HG02798 (cell line): ENCODE results near the gene OGFRL1.

ENCODE experiments used
- ATAC-seq: cut with Tn5 transposase; IDR thresholded peaks from one replicate; pipeline ENCODE4 v1.9.1; 2021; ENCODE audit warnings: mild to moderate bottlenecking; ENCODE audit not compliant: unreplicated experiment, poor library complexity

OGFRL1 gene

DNA sequence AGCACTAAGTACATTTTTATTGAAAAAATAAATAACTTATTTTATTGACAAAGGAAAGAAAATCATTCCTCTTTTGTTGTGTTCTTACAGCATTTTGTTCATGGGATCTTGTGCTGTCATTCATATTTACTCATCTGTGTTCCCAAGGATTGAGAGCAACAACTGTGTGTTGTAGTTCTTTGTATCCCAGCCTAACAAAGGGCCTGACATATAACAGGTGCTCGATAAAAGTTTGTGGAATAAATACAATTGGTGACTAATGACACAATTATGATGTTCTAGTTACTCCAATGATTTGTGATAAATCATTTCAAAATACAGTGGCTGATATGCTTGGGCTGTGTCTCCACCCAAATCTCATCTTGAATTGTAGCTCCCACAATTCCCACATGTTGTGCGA is 7.9 kb upstream of the OGFRL1 start:
- no peak for ATAC-seq

DNA sequence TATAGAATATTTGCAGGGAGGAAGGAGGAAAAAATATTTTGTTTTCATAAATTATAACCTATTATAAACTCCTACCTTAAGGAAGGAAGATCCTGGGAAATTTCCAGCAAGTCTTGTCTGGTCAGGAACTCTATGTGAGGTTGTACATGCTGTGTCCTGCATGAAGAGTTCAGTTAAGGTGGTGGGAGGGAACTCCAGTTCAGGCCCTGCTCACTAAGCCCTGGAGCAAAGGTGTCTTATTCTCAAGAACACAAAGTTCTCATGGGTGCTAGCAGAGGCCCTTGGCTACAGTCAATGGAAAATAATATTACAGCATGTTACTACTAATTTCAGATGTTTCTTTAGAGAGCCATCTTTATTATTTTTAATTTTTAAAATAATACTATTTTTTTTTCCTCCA is 3.8 kb upstream of the OGFRL1 start:
- no peak for ATAC-seq

DNA sequence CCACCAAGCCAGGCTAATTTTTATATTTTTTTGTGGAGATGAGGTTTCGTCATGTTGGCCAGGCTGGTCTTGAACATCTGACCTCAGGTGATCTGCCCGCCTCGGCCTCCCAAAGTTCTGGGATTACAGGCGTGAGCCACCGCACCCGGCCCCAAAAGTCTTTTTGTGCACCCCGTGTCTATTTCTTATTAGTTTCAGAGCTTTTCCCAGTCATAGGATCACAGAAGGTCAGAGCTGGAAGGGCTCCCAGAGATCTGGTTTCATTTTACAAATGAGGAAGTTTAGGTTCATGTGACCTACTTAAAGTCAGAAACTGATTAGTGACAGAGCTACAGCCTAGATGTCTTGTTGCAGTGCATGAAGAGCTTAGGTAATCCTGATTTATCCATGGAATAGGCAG is 1.6 kb upstream of the OGFRL1 start:
- no peak for ATAC-seq

DNA sequence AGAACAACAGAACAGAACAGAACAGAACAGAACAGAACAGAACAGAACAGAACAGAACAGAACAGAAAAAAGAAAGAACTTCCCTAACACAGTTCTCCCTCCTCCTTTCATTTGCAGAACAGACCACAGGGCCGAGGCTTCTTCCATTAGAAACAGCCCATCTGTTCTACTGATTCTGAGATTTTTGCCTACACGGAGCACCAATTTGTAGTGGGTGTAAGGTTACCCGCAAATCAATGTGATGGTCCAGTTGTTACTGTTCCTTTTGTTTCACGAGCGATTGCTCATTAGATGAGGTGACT is 734 bp upstream of the OGFRL1 start:
- ATAC-seq = no peak

DNA sequence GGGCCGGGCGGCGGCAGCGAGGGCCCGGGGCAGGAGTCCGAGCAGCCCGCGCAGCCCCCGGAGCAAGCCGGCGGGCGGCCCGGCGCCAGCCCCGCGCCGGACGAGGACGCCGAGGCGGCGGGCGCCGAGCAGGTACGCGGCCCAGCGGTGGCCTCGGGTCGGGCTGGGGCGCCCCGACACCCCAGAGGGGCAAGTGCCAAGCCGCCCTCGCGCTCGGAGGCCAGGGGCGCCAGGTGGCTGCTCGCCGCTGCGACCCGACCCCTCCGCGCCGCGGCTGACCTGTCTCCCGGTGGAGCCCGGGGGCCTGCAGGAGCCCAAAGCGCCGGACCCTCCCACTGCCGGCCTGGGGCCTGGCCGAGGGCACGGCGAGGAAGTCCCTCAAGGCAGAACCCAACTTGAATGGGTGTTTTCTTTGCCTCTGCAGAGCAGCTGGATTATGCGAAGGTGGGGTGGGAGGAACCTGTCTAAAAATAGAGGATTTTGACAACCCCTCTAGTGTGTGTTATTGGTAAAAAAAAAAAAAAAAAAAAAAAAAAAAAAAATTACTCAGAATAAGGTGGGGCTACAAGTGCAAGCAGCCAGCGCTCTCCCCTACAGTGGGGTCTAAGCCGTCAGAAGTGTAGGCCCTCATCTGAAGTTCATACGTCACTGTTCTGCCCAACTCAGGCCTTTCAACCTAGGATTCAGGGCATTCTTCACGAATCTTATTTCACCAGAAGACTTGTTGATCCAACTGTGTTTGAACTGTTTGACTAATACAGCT is 609 bp downstream of the OGFRL1 start:
- ATAC-seq = peak; percentile 38

DNA sequence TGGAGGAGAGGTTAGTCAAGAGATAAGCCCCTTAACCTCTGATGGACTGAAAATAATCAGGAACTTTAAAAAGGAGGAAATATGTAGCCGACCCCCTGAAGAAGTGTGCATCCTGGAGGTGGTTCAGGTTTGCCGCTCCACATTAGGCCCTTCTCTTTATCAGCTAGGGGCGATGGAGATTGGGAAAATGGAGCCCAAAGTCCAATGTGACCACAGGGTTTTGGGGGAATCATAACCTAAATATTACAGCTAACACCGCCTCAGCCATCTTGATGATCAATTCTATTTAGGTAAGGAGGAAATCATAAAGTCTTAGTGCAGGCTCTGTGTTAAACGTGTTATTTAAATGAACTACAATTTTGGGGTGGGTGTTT is 1.2 kb downstream of the OGFRL1 start:
- ATAC-seq = no peak

DNA sequence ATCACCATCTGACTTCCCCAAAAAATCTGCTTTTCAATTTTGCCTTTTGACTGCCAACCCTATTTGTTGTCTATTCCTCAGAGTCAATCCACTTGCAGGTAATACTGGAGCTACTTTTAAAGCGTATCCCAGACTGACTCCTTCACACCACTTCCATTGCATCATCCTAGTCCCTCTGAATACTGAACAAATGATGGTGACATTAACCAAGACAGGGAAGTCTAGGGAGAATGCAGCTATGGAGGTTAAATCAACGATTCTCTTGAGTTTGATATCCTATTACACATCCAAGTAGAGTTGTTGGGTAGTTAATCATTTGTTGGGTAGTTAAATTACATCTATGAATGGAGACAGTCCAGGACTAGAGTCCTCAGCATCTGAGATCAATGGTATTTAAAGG is 2.0 kb downstream of the OGFRL1 start:
- ATAC-seq = no peak

DNA sequence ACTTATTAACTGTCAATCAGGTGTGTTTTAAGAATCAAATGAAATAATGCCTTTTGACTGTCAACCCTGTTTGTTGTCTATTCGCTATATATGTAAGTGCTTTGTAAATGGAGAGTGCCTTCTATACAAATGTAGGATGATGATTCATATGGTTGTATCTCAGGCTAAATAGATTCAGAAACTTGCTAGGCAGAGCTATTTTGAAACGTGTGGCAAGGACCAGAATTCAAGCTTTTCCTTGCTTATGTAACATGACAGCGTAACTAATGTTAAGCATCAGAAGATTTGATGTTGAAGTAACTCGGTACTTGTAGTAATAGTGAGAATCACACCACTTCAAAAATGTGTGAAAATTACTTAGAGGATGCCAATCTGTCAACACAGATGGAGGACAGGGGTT is 3.4 kb downstream of the OGFRL1 start:
- ATAC-seq = no peak

DNA sequence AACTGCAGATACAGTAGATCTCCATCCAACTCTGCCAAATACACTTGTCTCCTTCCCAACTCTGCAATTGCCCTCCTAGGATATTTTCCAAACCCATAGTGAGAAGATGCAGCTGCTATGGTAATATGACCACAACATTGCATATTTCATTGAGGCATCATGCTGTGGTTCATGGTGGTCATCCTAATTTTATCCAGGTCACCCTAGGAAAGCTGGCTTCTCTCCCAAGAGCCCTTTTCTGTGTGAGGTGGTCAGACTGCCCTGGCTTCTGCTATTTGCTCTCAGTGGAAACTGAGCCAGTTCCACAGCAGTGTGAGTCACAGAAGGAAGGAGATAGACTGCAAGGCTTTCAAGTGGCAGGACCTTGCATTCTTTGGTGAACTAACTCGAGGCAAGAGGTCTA is 5.5 kb downstream of the OGFRL1 start:
- no peak for ATAC-seq

DNA sequence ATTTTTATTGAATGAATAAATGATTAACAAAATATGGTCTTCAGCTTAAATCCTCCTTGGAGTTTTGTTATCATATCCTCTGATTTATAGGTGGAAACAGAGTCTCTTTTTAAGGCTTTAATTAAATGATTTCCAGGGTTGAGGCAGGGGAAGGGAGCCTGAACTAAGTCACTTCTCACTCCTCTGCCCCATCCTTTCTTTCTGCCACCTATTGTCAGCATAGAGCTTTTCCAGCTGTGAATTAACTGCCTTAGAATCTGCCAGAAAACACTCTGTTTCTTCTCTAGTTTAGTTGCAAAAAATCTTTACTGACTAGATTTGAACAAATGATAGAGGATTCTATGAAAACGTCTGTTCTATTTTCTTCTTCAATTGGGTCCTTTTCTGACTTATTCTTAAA is 9.8 kb downstream of the OGFRL1 start:
- ATAC-seq = no peak

DNA sequence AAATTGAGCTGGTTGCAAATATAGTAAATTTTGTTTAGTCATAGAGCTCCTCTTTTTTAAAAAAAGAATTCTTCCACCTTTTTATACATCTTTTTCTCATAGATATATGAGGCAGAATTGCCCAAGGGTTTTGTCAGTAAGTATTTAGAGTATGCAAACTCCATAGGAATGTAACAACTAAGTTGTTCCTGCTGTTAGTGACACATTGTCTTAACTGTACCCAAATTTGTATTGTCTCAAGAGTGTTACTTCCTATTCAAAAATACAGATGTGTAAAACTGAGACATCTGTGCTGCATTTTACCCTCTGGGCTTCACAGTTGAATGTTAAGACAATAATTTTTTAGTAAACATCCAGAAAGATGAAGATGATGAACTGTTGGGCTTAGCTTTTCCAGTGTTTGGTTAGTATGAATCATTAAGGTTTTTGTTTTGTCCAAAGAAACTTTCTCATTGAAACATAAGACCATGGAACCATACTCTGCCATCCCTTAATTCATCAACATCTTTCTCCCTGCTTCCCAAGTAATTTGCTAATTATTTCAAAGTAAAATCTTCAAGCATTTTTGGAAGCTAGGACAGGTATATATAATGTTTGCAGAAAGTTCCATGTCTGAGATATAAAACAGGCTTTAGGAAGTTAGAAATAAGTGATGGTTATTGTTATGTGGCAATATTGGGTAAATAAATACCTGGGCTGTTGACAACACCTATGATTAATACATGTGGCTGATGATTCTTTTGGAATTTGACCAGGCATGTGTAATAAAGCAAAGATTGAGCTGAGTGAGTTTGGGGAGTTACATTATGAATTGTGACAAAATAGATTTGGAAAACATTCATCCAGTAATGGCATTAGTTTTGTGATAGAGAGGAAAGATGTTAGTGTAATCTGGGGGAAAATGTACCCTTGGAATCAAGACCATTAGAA is 11.2 kb downstream of the OGFRL1 start:
- ATAC-seq = no peak

DNA sequence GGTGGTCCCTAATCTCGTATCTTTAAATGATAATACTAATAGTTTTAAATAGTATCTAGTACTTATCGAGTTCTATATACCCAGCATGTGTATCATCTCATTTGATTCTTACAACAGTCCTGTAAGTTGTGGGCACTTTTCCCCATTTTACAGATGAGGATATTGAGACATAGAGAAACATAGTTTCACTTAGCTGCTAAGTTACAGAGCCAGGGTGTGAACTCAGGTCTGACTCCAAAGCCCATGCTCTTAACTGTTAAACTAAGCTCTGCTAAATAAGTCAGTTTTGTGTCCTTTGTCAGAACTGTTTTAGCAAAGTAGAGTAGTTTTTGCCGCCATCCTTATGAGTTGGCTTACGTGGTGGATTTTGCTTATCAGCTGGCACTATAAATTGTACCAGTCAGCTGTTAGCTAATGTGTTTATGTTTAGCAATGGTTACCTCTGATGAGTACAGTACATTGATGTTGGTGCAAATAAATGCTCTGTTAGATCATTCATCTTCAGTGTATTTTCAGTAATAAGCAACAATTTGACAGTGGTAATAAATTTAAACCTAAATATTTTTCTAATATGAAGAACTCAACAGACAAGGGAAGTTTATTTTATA is 12.1 kb downstream of the OGFRL1 start:
- ATAC-seq = no peak

DNA sequence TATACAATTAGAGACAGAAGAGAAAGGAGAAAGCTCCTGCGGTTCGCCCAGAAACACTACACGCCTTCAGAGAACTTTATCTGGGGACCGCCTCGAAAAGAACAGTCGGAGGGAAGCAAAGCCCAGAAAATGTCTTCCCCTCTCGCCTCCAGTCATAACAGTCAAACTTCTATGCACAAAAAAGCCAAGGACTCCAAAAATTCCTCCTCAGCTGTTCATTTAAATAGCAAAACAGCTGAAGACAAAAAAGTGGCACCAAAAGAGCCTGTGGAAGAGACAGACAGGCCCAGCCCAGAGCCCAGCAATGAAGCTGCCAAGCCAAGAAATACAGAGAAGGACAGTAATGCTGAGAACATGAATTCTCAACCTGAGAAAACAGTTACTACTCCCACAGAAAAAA is 12.9 kb downstream of the OGFRL1 start:
- no peak for ATAC-seq

DNA sequence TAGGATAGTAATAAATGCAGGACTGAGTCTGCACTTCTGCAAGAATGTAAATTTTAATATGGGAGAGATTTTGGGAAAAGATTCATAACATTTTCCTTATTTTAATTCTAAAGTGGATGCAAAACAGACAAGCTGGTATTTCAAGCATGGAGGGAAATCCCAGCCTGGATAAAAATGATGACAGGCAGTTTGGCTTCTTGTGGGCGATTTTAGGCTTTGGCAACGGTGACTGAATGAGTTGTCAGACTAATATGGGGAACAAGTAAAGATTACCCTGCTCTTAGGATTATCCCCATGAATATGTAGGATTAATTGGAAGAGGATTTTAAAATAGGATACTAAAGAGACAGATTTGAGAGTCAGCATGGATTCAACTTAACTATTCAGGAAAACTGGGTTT is 21.0 kb downstream of the OGFRL1 start:
- ATAC-seq = no peak

DNA sequence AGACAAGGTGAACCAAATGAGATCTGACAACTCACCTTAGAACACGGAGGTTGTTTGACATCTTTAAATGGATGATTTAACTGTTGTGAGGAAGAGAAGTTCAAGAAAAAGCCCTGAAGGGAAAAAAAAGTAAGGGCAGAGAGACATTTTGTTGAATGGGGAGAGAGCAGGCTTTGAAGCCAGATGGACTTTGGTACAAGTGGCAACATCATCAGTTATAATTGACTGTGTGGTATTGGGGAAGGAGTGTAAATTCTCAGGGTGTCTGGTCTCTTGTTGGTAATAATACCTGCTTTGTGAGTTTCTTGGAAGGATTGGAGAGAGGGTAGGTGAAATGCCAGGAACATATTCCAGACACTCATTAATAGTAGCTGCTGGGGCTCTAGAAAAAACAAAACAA is 21.6 kb downstream of the OGFRL1 start:
- no peak for ATAC-seq

DNA sequence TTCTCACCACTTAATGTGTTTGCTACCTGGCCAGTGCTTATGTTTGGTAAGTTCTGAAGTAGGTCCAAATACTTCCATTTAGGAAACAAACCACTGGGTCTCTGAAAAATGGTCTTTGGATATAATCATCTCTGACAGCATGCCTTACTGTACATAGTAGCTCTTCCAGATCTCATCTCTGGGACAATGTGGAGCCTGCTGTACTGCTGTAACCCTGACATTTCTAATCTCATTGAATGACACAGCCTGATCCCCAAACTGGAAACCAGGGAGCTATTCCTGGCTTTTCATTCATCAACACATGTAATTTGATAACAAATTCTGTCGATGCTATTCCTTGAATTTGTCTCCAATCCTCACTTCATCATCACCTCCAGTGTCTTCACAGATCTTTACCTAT is 23.5 kb downstream of the OGFRL1 start:
- ATAC-seq = no peak

DNA sequence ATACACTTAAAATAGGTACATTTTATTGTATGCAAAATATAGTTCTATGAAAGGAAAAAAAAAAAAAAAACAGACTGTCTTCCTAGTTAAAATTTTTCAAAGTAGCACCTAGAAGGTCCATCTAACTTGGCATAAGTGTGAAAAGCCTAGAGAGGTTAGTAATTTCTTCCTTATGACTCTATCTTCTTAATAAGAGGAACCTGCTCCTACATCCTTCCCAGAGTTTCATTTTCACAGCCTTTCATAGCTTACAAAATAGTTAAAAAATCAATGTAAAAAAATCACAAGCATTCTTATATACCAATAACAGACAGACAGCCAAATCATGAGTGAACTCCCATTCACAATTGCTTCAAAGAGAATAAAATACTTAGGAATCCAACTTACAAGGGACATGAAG is 28.8 kb downstream of the OGFRL1 start:
- no peak for ATAC-seq

DNA sequence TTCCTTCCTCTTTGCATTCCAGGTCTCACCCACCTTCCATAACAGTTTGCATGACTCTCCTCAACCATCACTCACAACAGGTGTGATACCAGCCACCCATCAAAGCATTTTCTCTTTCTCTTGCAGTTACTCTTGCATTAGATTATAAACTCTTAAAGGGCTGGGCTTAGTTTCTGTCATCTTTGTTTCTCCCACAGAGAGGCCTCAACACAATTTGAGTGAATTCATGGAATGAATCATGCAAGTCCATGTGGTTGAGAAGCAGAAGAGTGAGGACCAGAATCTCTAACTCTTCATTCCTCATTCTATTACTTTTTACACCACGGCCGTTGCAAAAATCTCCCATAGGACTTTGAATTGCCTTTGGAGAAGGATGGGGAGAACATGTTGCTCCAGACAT is 31.4 kb downstream of the OGFRL1 start:
- no peak for ATAC-seq

DNA sequence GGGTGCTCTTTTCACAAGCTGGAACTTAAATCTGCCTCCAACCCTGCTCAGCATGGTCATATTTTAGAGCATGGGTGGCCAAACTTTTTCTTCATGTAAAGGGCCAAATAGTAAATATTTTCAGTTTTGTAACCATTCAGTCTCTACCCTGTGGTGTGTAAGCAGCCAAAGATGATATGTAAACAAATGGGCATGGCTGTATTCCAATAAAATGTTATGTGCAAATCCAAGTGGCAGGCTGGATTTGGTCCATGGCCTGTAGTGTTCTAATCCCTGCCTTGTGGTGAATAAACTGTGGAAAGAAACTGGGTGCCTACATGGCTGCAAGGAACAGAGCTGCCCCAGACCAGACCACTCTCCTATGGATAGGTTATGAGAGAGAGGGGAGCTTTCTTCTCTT is 32.7 kb downstream of the OGFRL1 start:
- ATAC-seq = no peak

DNA sequence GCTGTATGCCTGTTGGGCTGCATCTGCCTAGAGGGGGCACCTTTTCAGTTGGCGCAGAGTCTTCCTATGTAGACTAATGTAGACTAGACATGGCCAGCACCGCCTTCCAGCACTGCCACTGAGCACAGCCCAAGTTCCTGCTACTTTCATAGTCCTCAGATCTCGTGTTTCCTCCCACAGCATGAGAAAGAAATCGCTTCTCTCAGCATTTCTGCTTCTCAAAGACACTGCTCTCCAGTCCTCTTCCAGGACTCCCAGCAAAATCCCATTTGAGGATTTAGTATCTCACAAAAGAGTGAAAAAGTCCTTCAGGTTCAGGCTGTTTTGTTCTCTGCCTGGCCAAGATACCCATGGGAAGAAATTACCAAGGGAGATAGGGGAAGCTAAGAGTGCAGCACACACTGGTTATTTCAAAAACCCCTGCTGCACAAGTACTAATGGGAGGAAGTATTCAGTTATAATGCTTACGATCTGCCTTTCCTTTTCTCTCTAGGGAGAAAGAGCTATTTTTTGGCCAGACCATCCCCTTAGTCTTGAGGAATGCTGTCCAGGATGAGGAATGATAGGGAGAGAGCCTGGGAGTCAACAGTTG is 35.7 kb downstream of the OGFRL1 start:
- ATAC-seq = no peak

DNA sequence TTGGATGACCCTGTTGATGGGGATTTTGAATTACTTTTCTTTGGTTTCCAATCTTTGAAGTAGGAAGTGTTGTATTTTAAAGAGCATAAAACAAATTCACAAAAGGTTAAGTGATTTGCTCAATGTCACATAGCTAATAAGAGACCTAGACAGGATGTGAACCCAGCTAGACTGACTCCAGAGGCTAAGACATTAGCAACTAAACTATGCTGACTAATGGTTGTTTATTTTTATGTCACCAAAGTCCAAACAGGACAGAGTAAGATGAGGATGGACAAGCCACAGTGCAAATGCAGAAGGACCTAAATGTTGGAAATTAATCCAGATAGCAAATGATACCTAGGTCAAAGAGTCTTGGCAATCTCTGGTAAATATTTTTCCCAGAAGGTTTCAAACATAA is 38.0 kb downstream of the OGFRL1 start:
- no peak for ATAC-seq
